Nephron (organoid): ENCODE results near the gene PISD.

Source experiments
- H3K27ac Mint-ChIP-seq, 3 experiments: 2 replicates each; pipeline ENCODE4 v1.8.0; 2020; ENCODE audit warnings: mixed read lengths in 3 of 3, mild to moderate bottlenecking in 2 of 3, moderate library complexity in 1 of 3
- H3K27me3 Mint-ChIP-seq: 2 replicates; pipeline ENCODE4 v1.8.0; 2021; ENCODE audit warnings: low read depth, mild to moderate bottlenecking, moderate library complexity, mixed read lengths
- H3K36me3 Mint-ChIP-seq: 2 replicates; pipeline ENCODE4 v1.8.0; 2020; ENCODE audit warnings: low read depth, mixed read lengths
- H3K4me1 Mint-ChIP-seq: 2 replicates; pipeline ENCODE4 v1.8.0; 2020; ENCODE audit warnings: mixed read lengths
- H3K4me3 Mint-ChIP-seq, 3 experiments: 2 replicates each; pipeline ENCODE4 v1.8.0; 2020; ENCODE audit warnings: mild to moderate bottlenecking in 3 of 3, mixed read lengths in 3 of 3, moderate library complexity in 2 of 3
- H3K9me3 Mint-ChIP-seq: 2 replicates; pipeline ENCODE4 v1.8.0; 2020; ENCODE audit warnings: mixed read lengths
- CTCF ChIP-seq, 3 experiments: fragments of 200-600 bp; sonication (generic); IDR thresholded peaks; one replicate each; pipeline ENCODE4 v1.5.0; 2021; ENCODE audit warnings: antibody characterized with exemption in 3 of 3; ENCODE audit not compliant: unreplicated experiment in 3 of 3

The PISD gene

GRCh38 chr22:31611061-31611760, 50.8 kb downstream of the PISD start:
- H3K4me1 Mint-ChIP-seq: peaks cover 22% of the 10 kb centered on the region
- peak overlapping the region in 1 of 3 experiments; percentile 63 for H3K27ac Mint-ChIP-seq
- peaks cover 4% of the 10 kb centered on the region for H3K36me3 Mint-ChIP-seq
- H3K9me3 Mint-ChIP-seq: no peaks in the 10 kb centered on the region
- no peak for TF ChIP-seq CTCF (IDR thresholded peaks at IDR 0.05; ENCODE audit: unreplicated experiment in 3 of 3)
- H3K4me3 Mint-ChIP-seq: no peak overlapping the region
- no peaks in the 10 kb centered on the region for H3K27me3 Mint-ChIP-seq

- Mint-ChIP-seq H3K27me3 (no peaks in the 10 kb centered on the region), H3K9me3 (no peaks in the 10 kb centered on the region), H3K4me1 (peaks cover 16% of the 10 kb centered on the region), H3K4me3 (no peak overlapping the region), H3K27ac (peak overlapping the region in 1 of 3 experiments; percentile 63), H3K36me3 (peaks cover 4% of the 10 kb centered on the region)
- no peak for TF ChIP-seq CTCF (IDR thresholded peaks at IDR 0.05; ENCODE audit: unreplicated experiment in 3 of 3)
These were observed 51.4 kb downstream of the PISD start for GRCh38 chr22:31610611-31611010.

GRCh38 chr22:31609716-31610115, 52.3 kb downstream of the PISD start:
- Mint-ChIP-seq H3K4me3 (no peak overlapping the region), H3K27ac (no peak overlapping the region), H3K4me1 (peaks cover 16% of the 10 kb centered on the region), H3K36me3 (peaks cover 4% of the 10 kb centered on the region), H3K27me3 (no peaks in the 10 kb centered on the region), H3K9me3 (no peaks in the 10 kb centered on the region)
- no peak for TF ChIP-seq CTCF (IDR thresholded peaks at IDR 0.05; ENCODE audit: unreplicated experiment in 3 of 3)

GRCh38 chr22:31607696-31608095, 54.3 kb downstream of the PISD start:
- TF ChIP-seq CTCF (IDR thresholded peaks at IDR 0.05; ENCODE audit: unreplicated experiment in 3 of 3): no peak
- no peak overlapping the region for H3K27ac Mint-ChIP-seq
- no peaks in the 10 kb centered on the region for H3K27me3 Mint-ChIP-seq
- no peak overlapping the region for H3K4me3 Mint-ChIP-seq
- H3K4me1 Mint-ChIP-seq: peaks cover 10% of the 10 kb centered on the region
- no peaks in the 10 kb centered on the region for H3K9me3 Mint-ChIP-seq
- peaks cover 4% of the 10 kb centered on the region for H3K36me3 Mint-ChIP-seq

- TF ChIP-seq CTCF (IDR thresholded peaks at IDR 0.05; ENCODE audit: unreplicated experiment in 3 of 3): no peak
- no peak overlapping the region for H3K27ac Mint-ChIP-seq
- no peaks in the 10 kb centered on the region for H3K9me3 Mint-ChIP-seq
- no peak overlapping the region for H3K4me3 Mint-ChIP-seq
- peaks cover 4% of the 10 kb centered on the region for H3K36me3 Mint-ChIP-seq
- peaks cover 12% of the 10 kb centered on the region for H3K4me1 Mint-ChIP-seq
- no peaks in the 10 kb centered on the region for H3K27me3 Mint-ChIP-seq
These were observed 56.0 kb downstream of the PISD start for GRCh38 chr22:31605851-31606585.
